Heart right ventricle (tissue), 16 donors: Measurements from ENCODE around the gene LIMCH1. TPM values are rescaled to one million over a fixed set of nuclear protein-coding genes. Genes with fewer than 3 reads are reported as not detected.

Source experiments
- ATAC-seq, 8 donors: fragments of 200-7000 bp; cut with Tn5 transposase; one replicate each; pipeline ENCODE4 v1.9.1; 2020; ENCODE audit warnings: mild to moderate bottlenecking in 8 of 8, moderate library complexity in 8 of 8, moderate number of reproducible peaks in 1 of 8
- DNase-seq, 2 donors: peaks; one replicate each; pipeline ENCODE4 v3.0.0-alpha.2; 2020
- H3K27ac ChIP-seq, 10 donors: fragments of 200-600 bp; sonication (generic) in 2 of 10; one replicate each; pipeline versions ENCODE4 v1.5.0 to v1.8.0; 2020 to 2022; ENCODE audit warnings: mild to moderate bottlenecking in 3 of 10
- H3K27me3 ChIP-seq, 7 donors: fragments of 200-600 bp; one replicate each; pipeline ENCODE4 v1.8.0; 2021 to 2022; ENCODE audit warnings: mild to moderate bottlenecking in 2 of 7
- H3K36me3 ChIP-seq, 9 donors: fragments of 200-600 bp; sonication (generic) in 1 of 9; one replicate each; pipeline versions ENCODE4 v1.5.0 to v1.8.0; 2020 to 2022; ENCODE audit warnings: mild to moderate bottlenecking in 2 of 9
- H3K4me1 ChIP-seq, 9 donors: fragments of 200-600 bp; sonication (generic) in 1 of 9; one replicate each; pipeline versions ENCODE4 v1.5.0 to v1.8.0; 2020 to 2022; ENCODE audit warnings: mild to moderate bottlenecking in 4 of 9
- H3K4me3 ChIP-seq, 10 donors: fragments of 200-600 bp; sonication (generic) in 2 of 10; one replicate each; pipeline versions ENCODE4 v1.5.0 to v1.8.0; 2020 to 2022; ENCODE audit warnings: mild to moderate bottlenecking in 7 of 10, moderate library complexity in 2 of 10
- H3K9me3 ChIP-seq, 11 donors: fragments of 200-600 bp in 10 of 11; sonication (generic) in 2 of 11; one replicate each; pipeline versions ENCODE4 v1.5.0 to v1.8.0; 2013 to 2022; ENCODE audit warnings: mild to moderate bottlenecking in 2 of 11, control low read depth in 1 of 11, moderate library complexity in 1 of 11
- WGBS, 2 donors: extraction: QIAGEN DNeasy Blood & Tissue Kit; methylation state at CpG; one replicate each; pipeline ENCODE4 v1.1.7; 2013; ENCODE audit warnings: inconsistent platforms in 1 of 2; 5-methylcytosine and 5-hydroxymethylcytosine counted together
- intact Hi-C, 10 donors: fragments of 100-400 bp; cut with DNase I; formaldehyde crosslinking; loops; one replicate each; pipeline versions ENCODE4 v1.11.1 to v1.14.2; 2022
- polyA plus RNA-seq, 2 donors: library from polyadenylated mRNA; stranded (reverse); fragments of 200-250 nt; gene quantifications; one replicate each; pipeline ENCODE4 v1.2.3, GENCODE V29; 2013
- total RNA-seq, 10 donors: library from RNA; stranded (reverse); fragmentation: NEBNext Ultra II Directional in 3 of 10; extraction: Animal tissue kit (Norgen Biotek cat#: 25700) in 3 of 10; gene quantifications; one replicate each; pipeline versions ENCODE4 v1.2.1 to v1.2.4, GENCODE V29; 2021 to 2023
- TF ChIP-seq, protein P1 (sequence below), 9 donors: fragments of 200-600 bp; sonication (generic) in 2 of 9; IDR thresholded peaks; one replicate each; pipeline versions ENCODE4 v1.5.0 to v1.8.0; 2021 to 2022; ENCODE audit warnings: antibody characterized with exemption in 9 of 9, mild to moderate bottlenecking in 5 of 9, moderate library complexity in 1 of 9
- donor health status: Arrhythmogenic right ventricular cardiomyopathy.
- donor health status: ischemic (EF 13 %, LVEDD 7.1; RV severe dilation, severe dysfunction).
- donor health status: healthy with polysubstance abuse.
- donor health status: DM: no; HTN: yes; CAD: no.
- donor health status: DM: no; HTN: no; CAD: no.
- donor health status: ischemic (EF 25% LVEDD 6.9; RV normal size, moderate dysfunction).
- donor health status: ischemic (EF 25% LVEDD 5.7; RV mildly dilated, moderate dysfunction).
- donor health status: healthy.
- donor health status: DM: yes; HTN: yes; CAD: no.
- donor health status: Ischemic cardiomyopathy.
- donor health status: ischemic (EF 35%, LVEDD 5.7; RV mildly dilated, moderate dysfunction).
- donor health status: nonischemic (EF 11% LVEDD 7.7; RV severe dilation, severe dysfunction).
- donor health status: DM: yes; HTN: yes; CAD: no.
- donor health status: PGD.
- donor health status: ischemic (EF 29% LVEDD 5.4; RV normal size, mild dysfunction).
- donor health status: nonischemic (EF 23%, LVEDD 6.1; RV moderate dilation, normal function).

The LIMCH1 gene
- total and polyA plus RNA-seq, 12 donors: 28.4 to 410 (median 280) TPM

DNA sequence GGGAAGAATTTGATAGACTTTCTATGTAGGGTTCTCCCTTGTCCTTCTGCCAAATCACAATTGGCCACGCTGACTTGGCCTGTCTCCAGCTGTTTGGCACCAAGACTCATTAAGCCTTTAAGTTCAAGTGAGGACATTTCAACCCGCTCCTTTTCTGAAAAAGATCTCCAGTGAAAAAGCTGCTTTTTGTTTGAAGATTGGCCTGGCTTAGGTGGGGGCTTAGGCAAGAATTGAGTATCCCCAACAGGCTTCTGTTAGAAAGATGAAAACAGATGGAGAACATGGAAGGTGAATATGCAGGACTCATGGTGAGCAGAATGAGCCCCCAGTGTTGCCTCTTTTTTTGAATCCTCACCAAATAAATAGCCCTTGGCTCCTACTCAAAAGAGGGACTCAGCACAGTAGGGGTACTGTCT, 28.5 kb upstream of the LIMCH1 start:
- Histone ChIP-seq H3K4me1 (peaks cover 0 to 46% (median 23%) of the 10 kb centered on the region in 9 donors), H3K9me3 (no peaks in the 10 kb centered on the region), H3K36me3 (peaks cover 0 to 12% (median 0%) of the 10 kb centered on the region in 9 donors), H3K4me3 (no peak overlapping the region), H3K27ac (peak overlapping the region in 1 of 10 donors; percentile 14), H3K27me3 (no peaks in the 10 kb centered on the region)
- peak in 6 of 8 donors; percentile 21 to 48 (median 47) for ATAC-seq
- peak; percentile 42 to 53 for DNase-seq
- intact Hi-C loops: no loop called here
- TF ChIP-seq, protein P1, sequence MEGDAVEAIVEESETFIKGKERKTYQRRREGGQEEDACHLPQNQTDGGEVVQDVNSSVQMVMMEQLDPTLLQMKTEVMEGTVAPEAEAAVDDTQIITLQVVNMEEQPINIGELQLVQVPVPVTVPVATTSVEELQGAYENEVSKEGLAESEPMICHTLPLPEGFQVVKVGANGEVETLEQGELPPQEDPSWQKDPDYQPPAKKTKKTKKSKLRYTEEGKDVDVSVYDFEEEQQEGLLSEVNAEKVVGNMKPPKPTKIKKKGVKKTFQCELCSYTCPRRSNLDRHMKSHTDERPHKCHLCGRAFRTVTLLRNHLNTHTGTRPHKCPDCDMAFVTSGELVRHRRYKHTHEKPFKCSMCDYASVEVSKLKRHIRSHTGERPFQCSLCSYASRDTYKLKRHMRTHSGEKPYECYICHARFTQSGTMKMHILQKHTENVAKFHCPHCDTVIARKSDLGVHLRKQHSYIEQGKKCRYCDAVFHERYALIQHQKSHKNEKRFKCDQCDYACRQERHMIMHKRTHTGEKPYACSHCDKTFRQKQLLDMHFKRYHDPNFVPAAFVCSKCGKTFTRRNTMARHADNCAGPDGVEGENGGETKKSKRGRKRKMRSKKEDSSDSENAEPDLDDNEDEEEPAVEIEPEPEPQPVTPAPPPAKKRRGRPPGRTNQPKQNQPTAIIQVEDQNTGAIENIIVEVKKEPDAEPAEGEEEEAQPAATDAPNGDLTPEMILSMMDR (IDR thresholded peaks at IDR 0.05): no peak
- WGBS, 2 donors: 24 to 26% methylated on average over 2 of the region's 2 CpGs

DNA sequence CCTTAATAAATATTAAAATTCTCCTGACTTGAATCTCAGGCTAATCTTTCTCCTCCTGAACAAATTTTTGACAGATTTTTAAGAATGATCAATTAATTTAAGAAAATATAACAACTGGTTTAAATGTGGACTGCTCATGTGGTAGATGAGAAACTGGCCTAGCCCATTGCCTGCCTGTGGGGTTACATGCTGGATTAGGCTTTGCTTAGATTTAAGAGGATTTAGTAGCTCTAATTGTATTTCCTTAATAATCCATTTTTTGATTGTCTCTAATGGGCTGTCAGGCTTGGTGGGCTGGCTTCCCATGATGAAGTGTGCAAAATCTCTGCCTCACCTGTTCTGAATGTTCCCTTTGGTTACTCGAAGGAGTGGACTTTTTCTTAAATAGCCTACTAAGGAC, 27.8 kb upstream of the LIMCH1 start:
- Histone ChIP-seq H3K27me3 (no peaks in the 10 kb centered on the region), H3K4me1 (peaks cover 0 to 46% (median 21%) of the 10 kb centered on the region in 9 donors), H3K27ac (no peak overlapping the region), H3K36me3 (peaks cover 0 to 12% (median 0%) of the 10 kb centered on the region in 9 donors), H3K9me3 (no peaks in the 10 kb centered on the region), H3K4me3 (no peak overlapping the region)
- DNase-seq (no peak), ATAC-seq (no peak)
- WGBS, 2 donors: 85 to 93% methylated on average over 1 of the region's 1 CpG
- intact Hi-C loops: no loop called here
- TF ChIP-seq, protein P1 (IDR thresholded peaks at IDR 0.05): no peak

DNA sequence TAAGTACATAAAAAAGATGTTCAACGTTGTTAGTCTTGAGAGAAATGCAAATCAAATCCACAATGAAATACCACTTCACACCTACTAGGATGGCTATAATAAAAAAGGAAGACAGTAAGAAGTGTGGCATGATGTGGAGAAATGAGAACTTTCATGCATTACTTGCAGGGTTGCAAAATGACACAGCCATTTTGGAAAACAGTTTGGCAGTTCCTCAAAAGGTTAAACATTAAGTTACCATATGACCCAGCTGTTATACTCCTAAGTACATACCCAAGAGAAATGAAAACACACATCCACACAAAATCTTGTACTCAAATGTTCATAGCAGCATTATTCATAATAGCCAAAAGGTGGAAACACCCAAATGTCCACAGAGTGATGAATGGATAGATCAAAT, 25.8 kb upstream of the LIMCH1 start:
- WGBS, 2 donors: 93 to 95% methylated on average over 1 of the region's 1 CpG
- ATAC-seq: no peak

DNA sequence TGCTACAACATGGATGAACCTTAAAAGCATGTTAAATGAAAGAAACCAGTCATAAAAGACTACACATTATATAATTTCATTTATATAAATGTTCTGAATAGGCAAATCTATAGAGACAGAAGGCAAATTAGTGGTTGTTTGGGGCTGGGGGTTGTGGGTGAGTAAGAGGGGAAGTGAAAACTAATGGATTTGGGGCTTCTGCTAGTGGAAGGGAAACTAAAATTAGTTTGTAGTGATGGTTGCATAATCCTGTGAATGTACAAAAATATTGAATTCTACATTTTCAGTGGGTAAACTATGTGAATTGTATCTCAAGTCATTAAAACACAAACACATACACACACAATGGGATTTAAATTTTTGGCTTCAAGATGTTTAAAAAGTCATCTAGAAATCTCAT, 25.4 kb upstream of the LIMCH1 start:
- TF ChIP-seq, protein P1 (IDR thresholded peaks at IDR 0.05): no peak
- intact Hi-C loops: no loop called here
- ATAC-seq (no peak), DNase-seq (no peak)
- Histone ChIP-seq H3K27ac (peak overlapping the region in 1 of 10 donors; percentile 12), H3K9me3 (no peaks in the 10 kb centered on the region), H3K4me1 (peaks cover 0 to 45% (median 21%) of the 10 kb centered on the region in 9 donors), H3K27me3 (no peaks in the 10 kb centered on the region), H3K4me3 (no peak overlapping the region), H3K36me3 (peaks cover 0 to 12% (median 0%) of the 10 kb centered on the region in 9 donors)

More for the DNA sequence above, 25.8 kb upstream of the LIMCH1 start:
- Histone ChIP-seq H3K4me1 (peaks cover 0 to 45% (median 17%) of the 10 kb centered on the region in 9 donors), H3K9me3 (no peaks in the 10 kb centered on the region), H3K27ac (peak overlapping the region in 1 of 10 donors; percentile 12), H3K27me3 (no peaks in the 10 kb centered on the region), H3K36me3 (peaks cover 0 to 12% (median 0%) of the 10 kb centered on the region in 9 donors), H3K4me3 (no peak overlapping the region)
- no peak for DNase-seq
- TF ChIP-seq, protein P1 (IDR thresholded peaks at IDR 0.05): no peak
- intact Hi-C loops: no loop called here
